Measurements from ENCODE around the gene SBF1. TPM values are rescaled to one million over a fixed set of nuclear protein-coding genes. Genes with fewer than 3 reads are reported as not detected.

SBF1 gene
- total RNA-seq, 1 donor from 2014 or later: 37.3 TPM

GRCh38 chr22:50519151-50519550 is 44.3 kb upstream of the SBF1 start:
- DNase-seq (ENCODE audit: extremely low spot score in 2 of 2): no peak
- H3K36me3 ChIP-seq: peaks cover 0 to 71% of the 10 kb centered on the region in 2 donors
- no peak overlapping the region for H3K27ac ChIP-seq
- peaks cover 9% of the 10 kb centered on the region for H3K4me1 ChIP-seq
- no peaks in the 10 kb centered on the region for H3K9me3 ChIP-seq
- H3K27me3 ChIP-seq: no peaks in the 10 kb centered on the region
- H3K4me3 ChIP-seq: no peak overlapping the region
- intact Hi-C loops (cut with DNase I): no loop called here
- TF ChIP-seq POLR2AphosphoS5 (IDR thresholded peaks at IDR 0.05; ENCODE audit: insufficient read depth in 1 of 2, low read depth in 1 of 2): no peak
- TF ChIP-seq CTCF (IDR thresholded peaks at IDR 0.05): no peak
- TF ChIP-seq POLR2A (IDR thresholded peaks at IDR 0.05): no peak

GRCh38 chr22:50518606-50519005 is 43.8 kb upstream of the SBF1 start:
- no peak overlapping the region for H3K27ac ChIP-seq
- H3K4me3 ChIP-seq: no peak overlapping the region
- H3K27me3 ChIP-seq: no peaks in the 10 kb centered on the region
- H3K4me1 ChIP-seq: peaks cover 4% of the 10 kb centered on the region
- no peaks in the 10 kb centered on the region for H3K9me3 ChIP-seq
- peaks cover 0 to 68% of the 10 kb centered on the region in 2 donors for H3K36me3 ChIP-seq
- no peak for TF ChIP-seq POLR2AphosphoS5 (IDR thresholded peaks at IDR 0.05; ENCODE audit: insufficient read depth in 1 of 2, low read depth in 1 of 2)
- no peak for TF ChIP-seq CTCF (IDR thresholded peaks at IDR 0.05)
- TF ChIP-seq POLR2A (IDR thresholded peaks at IDR 0.05): no peak
- intact Hi-C loops (cut with DNase I): no loop called here
- DNase-seq (ENCODE audit: extremely low spot score in 2 of 2): no peak

- Histone ChIP-seq H3K4me1 (no peaks in the 10 kb centered on the region), H3K27ac (no peak overlapping the region), H3K9me3 (no peaks in the 10 kb centered on the region), H3K27me3 (no peaks in the 10 kb centered on the region), H3K4me3 (no peak overlapping the region), H3K36me3 (peaks cover 0 to 59% of the 10 kb centered on the region in 2 donors)
- TF ChIP-seq POLR2A (IDR thresholded peaks at IDR 0.05) (no peak), CTCF (IDR thresholded peaks at IDR 0.05) (no peak), POLR2AphosphoS5 (IDR thresholded peaks at IDR 0.05; ENCODE audit: insufficient read depth in 1 of 2, low read depth in 1 of 2) (no peak)
- DNase-seq (ENCODE audit: extremely low spot score in 2 of 2): no peak
- intact Hi-C loops (cut with DNase I): no loop called here
Observed at GRCh38 chr22:50517495-50518260, 42.8 kb upstream of the SBF1 start.

- Histone ChIP-seq H3K9me3 (no peaks in the 10 kb centered on the region), H3K27me3 (no peaks in the 10 kb centered on the region), H3K4me1 (no peaks in the 10 kb centered on the region), H3K4me3 (no peak overlapping the region), H3K27ac (no peak overlapping the region), H3K36me3 (peaks cover 0 to 51% of the 10 kb centered on the region in 2 donors)
- no peak for DNase-seq (ENCODE audit: extremely low spot score in 2 of 2)
- intact Hi-C loops (cut with DNase I): no loop called here
- TF ChIP-seq CTCF (IDR thresholded peaks at IDR 0.05): no peak
- no peak for TF ChIP-seq POLR2A (IDR thresholded peaks at IDR 0.05)
- no peak for TF ChIP-seq POLR2AphosphoS5 (IDR thresholded peaks at IDR 0.05; ENCODE audit: insufficient read depth in 1 of 2, low read depth in 1 of 2)
Observed at GRCh38 chr22:50516891-50517290, 42.1 kb upstream of the SBF1 start.

GRCh38 chr22:50516068-50516467 is 41.2 kb upstream of the SBF1 start:
- intact Hi-C loops (cut with DNase I): no loop called here
- no peak for DNase-seq (ENCODE audit: extremely low spot score in 2 of 2)
- Histone ChIP-seq H3K4me1 (no peaks in the 10 kb centered on the region), H3K36me3 (peaks cover 0 to 43% of the 10 kb centered on the region in 2 donors), H3K27ac (no peak overlapping the region), H3K27me3 (no peaks in the 10 kb centered on the region), H3K9me3 (no peaks in the 10 kb centered on the region), H3K4me3 (no peak overlapping the region)
- TF ChIP-seq CTCF (IDR thresholded peaks at IDR 0.05) (no peak), POLR2AphosphoS5 (IDR thresholded peaks at IDR 0.05; ENCODE audit: insufficient read depth in 1 of 2, low read depth in 1 of 2) (no peak), POLR2A (IDR thresholded peaks at IDR 0.05) (no peak)

Data from vagina (tissue), 2 donors.